Gastroesophageal sphincter (tissue), 3 donors: ENCODE data around the gene KIAA0930.

ENCODE experiments used
- POLR2A ChIP-seq, 2 donors: fragments of 450-650 bp; IDR thresholded peaks; one replicate each; pipeline ENCODE4 v1.6.1; 2017; ENCODE audit warnings: antibody characterized with exemption in 2 of 2, mild to moderate bottlenecking in 2 of 2, moderate library complexity in 1 of 2
- TF ChIP-seq, protein P1 (sequence below), 4 experiments: fragments of 200-600 bp in 2 of 4; fragments of 450-650 bp in 2 of 4; sonication (generic) in 1 of 4; IDR thresholded peaks; one replicate each; pipeline ENCODE4 v1.5.1; 2017 to 2019; ENCODE audit warnings: antibody characterized with exemption in 4 of 4, mild to moderate bottlenecking in 2 of 4, moderate library complexity in 2 of 4

DNA sequence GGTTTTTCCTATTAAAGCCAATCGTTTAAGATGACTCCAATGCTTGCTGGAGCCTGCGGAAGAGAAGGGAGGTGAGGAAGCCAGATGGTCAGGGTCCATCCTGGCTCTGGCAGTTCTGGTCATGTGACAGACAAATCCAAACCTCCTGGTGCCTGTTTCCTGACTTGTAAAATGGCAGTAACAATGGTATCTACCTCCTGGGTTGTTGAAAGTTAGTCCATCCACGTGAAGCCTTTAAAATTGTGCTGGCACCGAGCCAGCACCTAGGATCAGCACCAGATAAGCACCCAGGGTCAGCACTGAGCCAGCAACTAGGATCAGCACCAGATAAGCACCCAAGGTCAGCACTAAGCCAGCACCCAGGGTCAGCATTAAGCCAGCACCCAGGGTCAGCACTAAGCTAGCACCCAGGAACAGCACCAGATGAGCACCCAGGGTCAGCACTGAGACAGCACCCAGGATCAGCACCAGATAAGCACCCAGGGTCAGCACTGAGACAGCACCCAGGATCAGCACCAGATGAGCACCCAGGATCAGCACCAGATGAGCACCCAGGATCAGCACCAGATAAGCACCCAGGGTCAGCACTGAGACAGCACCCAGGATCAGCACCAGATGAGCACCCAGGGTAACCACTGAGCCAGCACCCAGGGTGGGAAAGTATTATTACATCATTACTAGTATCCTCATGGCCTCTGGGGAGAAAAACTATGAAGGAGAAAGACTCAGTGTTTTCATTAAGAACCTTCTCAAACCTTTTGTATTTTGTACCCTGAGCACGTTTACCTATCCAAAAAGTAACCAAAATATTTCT, 17.2 kb downstream of the KIAA0930 start:
- TF ChIP-seq, protein P1, sequence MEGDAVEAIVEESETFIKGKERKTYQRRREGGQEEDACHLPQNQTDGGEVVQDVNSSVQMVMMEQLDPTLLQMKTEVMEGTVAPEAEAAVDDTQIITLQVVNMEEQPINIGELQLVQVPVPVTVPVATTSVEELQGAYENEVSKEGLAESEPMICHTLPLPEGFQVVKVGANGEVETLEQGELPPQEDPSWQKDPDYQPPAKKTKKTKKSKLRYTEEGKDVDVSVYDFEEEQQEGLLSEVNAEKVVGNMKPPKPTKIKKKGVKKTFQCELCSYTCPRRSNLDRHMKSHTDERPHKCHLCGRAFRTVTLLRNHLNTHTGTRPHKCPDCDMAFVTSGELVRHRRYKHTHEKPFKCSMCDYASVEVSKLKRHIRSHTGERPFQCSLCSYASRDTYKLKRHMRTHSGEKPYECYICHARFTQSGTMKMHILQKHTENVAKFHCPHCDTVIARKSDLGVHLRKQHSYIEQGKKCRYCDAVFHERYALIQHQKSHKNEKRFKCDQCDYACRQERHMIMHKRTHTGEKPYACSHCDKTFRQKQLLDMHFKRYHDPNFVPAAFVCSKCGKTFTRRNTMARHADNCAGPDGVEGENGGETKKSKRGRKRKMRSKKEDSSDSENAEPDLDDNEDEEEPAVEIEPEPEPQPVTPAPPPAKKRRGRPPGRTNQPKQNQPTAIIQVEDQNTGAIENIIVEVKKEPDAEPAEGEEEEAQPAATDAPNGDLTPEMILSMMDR (IDR thresholded peaks at IDR 0.05): no peak
- TF ChIP-seq POLR2A (IDR thresholded peaks at IDR 0.05): no peak
